Left renal cortex interstitium (tissue), 4 donors: ENCODE measurements around the gene FCRLA. TPM values are rescaled to one million over a fixed set of nuclear protein-coding genes. Genes with fewer than 3 reads are reported as not detected.

ENCODE experiments used
- DNase-seq, 4 donors: peaks; one replicate each; pipeline ENCODE4 v3.0.0-alpha.2; 2013; ENCODE audit warnings: low read depth in 4 of 4, low spot score in 2 of 4, missing footprints in 1 of 4
- polyA plus RNA-seq, 4 donors: library from polyadenylated mRNA; unstranded; fragments of 120-200 nt; gene quantifications; one replicate each; pipeline ENCODE4 v1.2.1, GENCODE V29; 2013; ENCODE audit not compliant: insufficient read length in 4 of 4

Gene FCRLA
- polyA plus RNA-seq, 4 donors: 0.12 to 0.41 (median 0.18) TPM

DNA sequence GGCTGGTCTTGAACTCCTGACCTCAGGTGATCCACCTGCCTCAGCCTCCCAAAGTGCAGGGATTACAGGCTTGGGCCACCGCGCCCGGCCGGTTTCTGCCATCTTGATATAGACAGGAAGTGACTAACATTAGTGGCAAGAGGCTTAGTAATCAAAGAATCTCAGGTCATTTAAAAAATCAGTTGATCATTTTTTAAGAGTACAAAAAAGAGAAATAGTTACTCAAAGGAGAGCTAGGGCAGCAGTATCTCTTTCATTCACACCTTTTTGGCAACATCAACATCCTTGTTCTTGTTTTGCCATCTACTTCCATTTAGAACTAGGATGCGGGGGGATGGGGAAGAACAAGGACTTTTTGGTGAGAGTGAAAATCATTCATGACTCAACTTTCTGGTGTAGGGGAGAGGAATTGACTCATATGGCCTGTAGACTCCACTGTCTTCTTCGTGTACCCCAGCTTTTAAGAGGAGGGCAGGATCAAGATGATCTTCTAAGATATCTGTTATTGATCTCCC is 23.1 kb downstream of the FCRLA start:
- DNase-seq: no peak

GRCh38 chr1:161731241-161731640 is 24.2 kb downstream of the FCRLA start:
- DNase-seq: no peak

GRCh38 chr1:161731981-161732718 is 25.1 kb downstream of the FCRLA start:
- no peak for DNase-seq

GRCh38 chr1:161733526-161733925 is 26.5 kb downstream of the FCRLA start:
- DNase-seq: no peak

DNA sequence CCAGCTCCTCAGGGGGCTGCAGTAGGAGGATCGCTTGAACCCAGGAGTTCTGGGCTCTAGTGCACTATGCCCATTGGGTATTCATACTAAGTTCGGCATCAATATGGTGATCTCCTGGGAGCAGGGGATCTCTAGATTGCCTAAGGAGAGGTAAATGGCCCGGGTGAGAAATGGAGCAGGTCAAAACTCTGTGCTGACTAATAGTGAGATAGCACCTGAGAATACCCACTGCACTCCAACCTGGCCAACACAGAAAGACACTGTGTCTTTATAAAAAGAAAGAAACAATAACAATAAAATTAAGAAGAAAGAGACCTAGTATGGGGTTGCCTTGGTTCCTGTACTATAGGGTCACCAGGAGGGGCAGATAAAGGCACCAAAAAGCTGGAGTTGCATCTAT is 28.8 kb downstream of the FCRLA start:
- DNase-seq: no peak

DNA sequence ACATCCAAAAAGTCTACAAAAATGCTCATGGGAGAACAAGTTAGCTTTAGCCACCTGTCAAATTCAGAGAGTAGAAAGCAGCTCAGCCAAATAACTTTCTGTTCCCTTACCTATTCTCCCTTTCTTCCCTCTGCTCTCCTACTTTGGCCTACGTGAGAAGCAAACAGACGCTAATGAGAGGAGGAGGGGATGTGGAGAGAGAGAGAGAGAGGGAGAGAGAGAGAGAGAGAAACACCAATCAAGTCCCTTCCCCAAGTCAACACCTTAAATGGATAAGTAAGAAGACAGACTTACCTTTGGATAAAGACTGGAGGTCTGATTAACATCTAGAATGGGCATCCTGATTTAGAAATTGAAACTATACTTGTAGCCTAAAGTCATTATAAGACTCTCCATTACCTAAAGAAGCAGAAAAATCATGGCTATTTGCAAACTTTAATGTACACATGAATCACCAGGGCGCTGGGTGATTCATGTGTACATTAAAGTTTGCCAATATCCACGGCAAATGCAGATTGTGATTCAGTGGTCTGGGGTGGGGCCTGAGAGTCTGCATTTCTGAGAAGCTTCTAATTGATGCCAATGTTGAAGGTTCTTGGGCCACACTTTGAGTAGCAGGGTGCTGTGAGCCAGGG is 29.4 kb downstream of the FCRLA start:
- DNase-seq: no peak

DNA sequence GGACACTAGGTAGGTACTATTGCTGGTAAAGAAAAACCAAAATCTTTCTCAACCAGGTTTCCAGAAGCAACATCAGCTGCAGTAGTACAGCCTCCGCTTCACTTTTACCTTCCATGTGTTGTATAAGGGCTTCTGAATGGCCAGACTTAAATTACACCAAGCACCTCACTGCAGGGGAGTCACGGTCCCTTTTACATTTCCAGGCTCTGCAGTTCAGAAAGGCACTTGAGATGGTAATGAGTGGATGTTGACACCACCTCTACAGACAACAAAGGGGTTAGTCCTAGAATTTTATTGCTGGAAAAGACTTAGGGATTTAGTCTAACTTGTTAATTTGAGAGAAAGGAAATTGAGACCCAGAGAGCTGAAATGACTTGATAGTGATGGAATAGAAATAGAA is 30.6 kb downstream of the FCRLA start:
- no peak for DNase-seq

DNA sequence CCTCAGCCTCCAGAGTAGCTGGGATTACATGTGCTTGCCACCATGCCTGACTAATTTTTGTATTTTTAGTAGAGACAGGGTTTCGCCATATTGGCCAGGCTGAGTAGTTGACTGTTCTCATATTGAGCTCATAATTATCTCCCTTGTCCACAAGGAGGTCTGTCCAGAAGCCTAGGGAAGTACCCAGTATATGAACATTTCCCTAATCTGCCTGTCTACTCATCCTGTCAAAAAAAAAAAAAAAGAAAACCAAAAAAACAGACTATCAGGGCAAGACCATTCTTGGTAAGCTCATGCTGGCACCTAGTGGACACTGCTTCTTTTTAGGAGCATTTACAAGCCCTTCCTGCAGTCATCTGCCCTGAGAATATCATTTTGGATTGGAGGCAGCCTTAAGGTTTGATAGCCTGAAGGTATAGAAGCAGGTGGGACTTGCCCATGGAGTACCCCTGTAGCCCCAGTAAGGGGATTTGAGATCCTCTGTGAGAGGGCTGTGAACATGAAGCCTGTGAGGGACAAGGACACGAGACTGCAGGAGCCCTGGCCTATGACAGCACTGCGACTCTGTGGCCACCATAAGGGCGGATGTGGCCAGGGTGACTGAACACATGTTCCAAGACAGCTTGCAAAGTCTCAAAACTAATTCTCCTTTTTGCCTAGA is 31.7 kb downstream of the FCRLA start:
- DNase-seq: no peak

DNA sequence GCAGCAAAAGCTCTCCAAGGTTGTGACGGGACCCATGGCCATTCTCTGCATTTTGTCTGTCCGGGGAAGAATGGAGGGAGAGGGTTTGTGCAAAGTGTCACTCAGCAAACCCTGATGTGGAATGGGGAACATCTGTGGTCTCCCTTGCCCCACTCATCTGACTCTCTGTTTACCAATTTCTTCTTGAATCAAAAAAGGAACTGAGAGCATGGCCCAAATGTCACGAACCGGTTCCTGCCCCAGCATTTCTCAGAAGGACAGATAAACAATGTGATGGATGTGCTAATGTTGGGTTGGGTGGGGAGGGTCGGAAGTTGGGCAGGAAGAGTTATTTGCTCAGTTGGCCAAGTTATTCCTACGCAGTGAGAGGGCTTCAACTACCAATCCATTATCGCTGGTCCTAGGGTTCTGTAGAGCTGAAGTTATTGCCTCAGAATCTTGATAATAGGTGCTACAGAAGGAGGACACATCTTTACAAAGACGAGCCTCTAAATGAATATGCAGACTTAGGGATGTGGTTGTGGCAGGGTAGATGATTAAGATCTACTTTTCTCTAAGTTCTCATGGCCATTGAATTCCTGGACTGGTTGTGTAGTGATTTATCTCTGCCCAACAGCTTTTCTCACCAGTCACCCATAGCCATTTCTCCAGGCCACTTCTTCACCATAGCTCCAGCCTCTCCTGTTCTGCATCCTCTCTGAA is 33.0 kb downstream of the FCRLA start:
- no peak for DNase-seq

GRCh38 chr1:161740921-161741320 is 33.9 kb downstream of the FCRLA start:
- no peak for DNase-seq

GRCh38 chr1:161743231-161743630 is 36.2 kb downstream of the FCRLA start:
- DNase-seq: no peak

GRCh38 chr1:161747801-161748200 is 40.8 kb downstream of the FCRLA start:
- no peak for DNase-seq

- DNase-seq: peak; percentile 77 to 93 (median 82)
Observed at GRCh38 chr1:161749509-161750407, 42.7 kb downstream of the FCRLA start, which contains the start of gene DUSP12. DUSP12 (plus strand) TSS chr1:161749786; CDS start chr1:161749802, 16 bp downstream.

DNA sequence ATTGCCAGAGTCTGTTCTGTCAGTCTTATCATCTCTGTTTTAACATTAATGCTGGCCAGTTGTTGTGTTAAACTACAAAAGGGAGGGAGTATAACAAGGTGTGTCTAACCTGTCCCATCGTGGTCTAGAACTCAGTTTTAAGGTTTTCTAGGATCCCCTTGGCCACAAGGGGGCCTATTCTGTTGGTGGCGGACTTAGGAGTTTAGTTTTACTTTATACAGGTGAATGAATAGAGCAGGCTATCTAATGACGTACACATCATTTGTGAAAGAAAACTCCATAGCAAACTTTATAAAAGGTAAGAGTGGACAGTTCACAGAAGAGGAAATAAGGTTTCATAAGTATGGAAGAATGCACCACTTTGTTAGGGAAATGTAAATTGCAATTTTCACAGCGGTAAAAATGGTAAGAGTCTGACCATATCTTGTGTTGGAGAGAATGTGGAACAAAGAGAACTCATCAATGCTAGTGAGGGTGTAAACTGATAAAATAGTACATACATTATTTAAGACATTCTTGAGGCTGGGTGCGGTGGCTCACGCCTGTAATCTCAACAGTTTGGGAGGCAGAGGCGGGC is 56.6 kb downstream of the FCRLA start:
- DNase-seq: no peak

Other genes starting within 250 kb of the FCRLA start
- gene FCGR2A, start 201.8 kb upstream of the FCRLA start, polyA plus RNA-seq: 1 to 10 TPM; 4.9 to 8.8 (median 5.4) TPM
- gene HSPA6, start 182.7 kb upstream of the FCRLA start, polyA plus RNA-seq: under 1 TPM; 0.27 to 0.43 (median 0.37) TPM
- gene FCGR3A, start 157.4 kb upstream of the FCRLA start, polyA plus RNA-seq: 1 to 10 TPM; 1.6 to 2.2 (median 1.9) TPM
- 1 to 10 TPM in 1 of 4 donors, under 1 TPM in 2, not detected in 1; 0.22 to 1.3 (median 0.72) TPM for gene FCGR3B, start 76.1 kb upstream of the FCRLA start, polyA plus RNA-seq
- gene FCGR2B, start 44.1 kb upstream of the FCRLA start, polyA plus RNA-seq: 1 to 10 TPM in 1 of 4 donors, under 1 TPM in 3; 0.22 to 1.3 (median 0.68) TPM
- 1 to 10 TPM; 4.0 to 6.3 (median 5.2) TPM for gene FCRLB, start 14.3 kb downstream of the FCRLA start, polyA plus RNA-seq
- gene DUSP12, start 42.6 kb downstream of the FCRLA start, polyA plus RNA-seq: 10 to 100 TPM; 35.6 to 49.2 (median 44.8) TPM
- gene ATF6, start 59.1 kb downstream of the FCRLA start, polyA plus RNA-seq: 10 to 100 TPM; 28.9 to 34.8 (median 31.5) TPM